Endothelial cell of umbilical vein (primary cell): ENCODE data around the gene CCM2. TPM values are rescaled to one million over a fixed set of nuclear protein-coding genes. Genes with fewer than 3 reads are reported as not detected.

ENCODE experiments used
- BruUV-seq: library from RNA; stranded (reverse); fragments of 400-500 nt; replicated peaks from 2 replicates; lab custom pipeline; 2021; lab: Mats Ljungman, UMichigan
- CTCF ChIA-PET: fragments of 300-600, 350-600 bp; sonication (Branson Sonifier 250); formaldehyde crosslinking; loops from one replicate; lab custom pipeline; 2021; ENCODE audit warnings: antibody characterized with exemption, inconsistent platforms; lab: Charles Lee
- POLR2A ChIA-PET: fragments of 300-600, 350-600 bp; sonication (Branson Sonifier 250); formaldehyde crosslinking; loops from one replicate; lab custom pipeline; 2021; ENCODE audit warnings: antibody characterized with exemption, inconsistent platforms; lab: Charles Lee
- DNase-seq: peaks from one replicate; pipeline ENCODE4 v3.0.0-alpha.2; 2011; ENCODE audit warnings: low read depth, low spot score
- FAIRE-seq: peaks from 2 replicates; lab custom pipeline; 2011; peaks lifted over from hg19 to GRCh38; lab: Jason Lieb, UNC
- H2AFZ ChIP-seq: 2 replicates; pipeline ENCODE4 v1.6.0; 2012; ENCODE audit warnings: low read depth, low read length, control low read depth, inconsistent platforms
- H3K27ac ChIP-seq: 2 replicates; pipeline ENCODE4 v1.5.1; 2011; ENCODE audit warnings: low read depth, mild to moderate bottlenecking, control low read depth, low read length, moderate library complexity; ENCODE audit not compliant: insufficient read depth
- H3K27me3 ChIP-seq, 2 experiments: 2 replicates each; pipeline versions ENCODE4 v1.6.0 to v1.6.1; 2011; ENCODE audit warnings: low read length in 2 of 2, mixed read lengths in 1 of 2; ENCODE audit not compliant: control insufficient read depth in 2 of 2, insufficient read depth in 2 of 2
- H3K36me3 ChIP-seq, 2 experiments: 2 replicates in 1 of 2; 3 replicates in 1 of 2; pipeline ENCODE4 v1.5.1; 2011; ENCODE audit warnings: low read length in 2 of 2, mild to moderate bottlenecking in 1 of 2, moderate library complexity in 1 of 2; ENCODE audit not compliant: control insufficient read depth in 2 of 2, insufficient read depth in 2 of 2; ENCODE audit errors: extremely low read depth in 1 of 2
- H3K4me1 ChIP-seq: 3 replicates; pipeline ENCODE4 v1.5.1; 2011; ENCODE audit warnings: mild to moderate bottlenecking, low read length; ENCODE audit not compliant: control insufficient read depth, insufficient read depth; ENCODE audit errors: extremely low read depth
- H3K4me2 ChIP-seq: 2 replicates; pipeline ENCODE4 v1.6.1; 2011; ENCODE audit warnings: low read length, control low read depth, mixed read lengths; ENCODE audit not compliant: insufficient read depth
- H3K4me3 ChIP-seq, 3 experiments: fragments of 200-600 bp in 1 of 3; sonication (generic), shearing (Covaris generic) in 1 of 3; replicated peaks in 1 of 3; 2 replicates each; pipeline ENCODE4 v1.5.1; 2011 to 2016; ENCODE audit warnings: control low read depth in 3 of 3, low read length in 3 of 3, mild to moderate bottlenecking in 2 of 3, inconsistent platforms in 1 of 3, low read depth in 1 of 3, moderate library complexity in 1 of 3; ENCODE audit not compliant: insufficient read depth in 1 of 3
- H3K79me2 ChIP-seq: 2 replicates; pipeline ENCODE4 v1.6.0; 2012; ENCODE audit warnings: low read length, inconsistent platforms; ENCODE audit not compliant: control insufficient read depth, insufficient read depth
- H3K9ac ChIP-seq: replicated peaks from 2 replicates; pipeline ENCODE3; 2011; ENCODE audit warnings: low read length, control low read depth; ENCODE audit not compliant: insufficient read depth; ENCODE audit errors: extremely low read depth
- H3K9me1 ChIP-seq: replicated peaks from 3 replicates; pipeline ENCODE4 v1.6.0; 2011; ENCODE audit warnings: mild to moderate bottlenecking, low read length; ENCODE audit not compliant: control insufficient read depth, insufficient read depth; ENCODE audit errors: extremely low read depth
- H3K9me3 ChIP-seq: replicated peaks from 2 replicates; pipeline ENCODE4 v1.5.1; 2012; ENCODE audit warnings: low read length, inconsistent platforms; ENCODE audit not compliant: control insufficient read depth, insufficient read depth
- H4K20me1 ChIP-seq: replicated peaks from 2 replicates; pipeline ENCODE3; 2011; ENCODE audit warnings: mild to moderate bottlenecking, low read length; ENCODE audit not compliant: control insufficient read depth, insufficient read depth; ENCODE audit errors: extremely low read depth
- EZH2 ChIP-seq: IDR thresholded peaks from 2 replicates; pipeline ENCODE4 v1.6.1; 2012; ENCODE audit warnings: borderline replicate concordance, low read depth, mild to moderate bottlenecking, moderate library complexity, low read length, inconsistent platforms; ENCODE audit not compliant: severe bottlenecking
- FOS ChIP-seq: IDR thresholded peaks from 2 replicates; pipeline ENCODE4 v1.6.1; 2011; ENCODE audit warnings: mild to moderate bottlenecking, low read length, moderate library complexity, borderline replicate concordance; ENCODE audit not compliant: insufficient read depth
- GATA2 ChIP-seq: IDR thresholded peaks from 2 replicates; pipeline ENCODE4 v1.7.0; 2011; ENCODE audit warnings: low read depth, mild to moderate bottlenecking, moderate library complexity, mixed read lengths, low read length; ENCODE audit not compliant: insufficient read length, insufficient read depth
- JUN ChIP-seq: IDR thresholded peaks from 2 replicates; pipeline ENCODE4 v1.6.1; 2011; ENCODE audit warnings: borderline replicate concordance, low read depth; ENCODE audit not compliant: insufficient read length, insufficient read depth
- MYC ChIP-seq: IDR thresholded peaks from one replicate; pipeline ENCODE4 v1.6.1; 2011; ENCODE audit warnings: mild to moderate bottlenecking, low read depth, low read length
- POLR2A ChIP-seq: IDR thresholded peaks from 2 replicates; pipeline ENCODE4 v1.6.1; 2012; ENCODE audit warnings: low read depth, mild to moderate bottlenecking, control low read depth, low read length
- POLR2AphosphoS5 ChIP-seq: IDR thresholded peaks from 2 replicates; pipeline ENCODE4 v1.6.1; 2012; ENCODE audit warnings: low read depth, mild to moderate bottlenecking, control low read depth, low read length, moderate library complexity; ENCODE audit not compliant: insufficient read depth
- dilution Hi-C: fragments of 300-500 bp; cut with MboI; formaldehyde crosslinking; loops from one replicate; pipeline ENCODE4 v1.15.0; 2019; ENCODE audit warnings: low sequenced_read_pairs; ENCODE audit not compliant: extremely low pct_ligation_motif_present
- intact Hi-C: fragments of 100-400 bp; cut with micrococcal nuclease; formaldehyde crosslinking; loops from one replicate; pipeline ENCODE4 v1.10.0; 2022
- polyA plus RNA-seq, 4 experiments: library from polyadenylated mRNA; depleted of rRNA in 3 of 4; stranded (reverse) in 3 of 4; unstranded in 1 of 4; fragments of >200 nt; gene quantifications; 2 replicates each; pipeline versions ENCODE4 v1.2.1 to v1.2.3, GENCODE V29; 2011 to 2012; ENCODE audit warnings: missing spikeins in 1 of 4
- total RNA-seq: library from RNA; stranded (reverse); gene quantifications from 2 replicates; pipeline ENCODE4 v1.2.3, GENCODE V29; 2021
- TF ChIP-seq, protein P1 (sequence below): IDR thresholded peaks from 2 replicates; pipeline ENCODE4 v1.6.1; 2011; ENCODE audit not compliant: insufficient read depth, insufficient read length
- TF ChIP-seq, protein P2 (sequence below), 2 donors: IDR thresholded peaks; 1 replicate in 1 of 2; 2 replicates in 1 of 2; pipeline ENCODE4 v1.5.1; 2011; ENCODE audit warnings: low read length in 2 of 2, mild to moderate bottlenecking in 2 of 2, moderate library complexity in 2 of 2, control low read depth in 1 of 2, inconsistent platforms in 1 of 2, low read depth in 1 of 2; ENCODE audit not compliant: insufficient read depth in 1 of 2; ENCODE audit errors: extremely low read depth in 1 of 2

The CCM2 gene
- total and polyA plus RNA-seq, 2 donors (not counting 3 experiments of a cell fraction or from before 2014, with no cell fraction given), result 66.1 to 70.4 TPM

- H3K79me2 ChIP-seq, result peaks cover 30% of the 10 kb centered on the region
- peak overlapping the region; percentile 77 for H3K4me2 ChIP-seq
- peak overlapping the region; percentile 8 for H3K9ac ChIP-seq
- no peaks in the 10 kb centered on the region for H3K9me3 ChIP-seq
- CTCF ChIA-PET, result interaction anchor here (1.1 kb wide), 1 partner anchor 11 kb away, joined by 7 read pairs; no protein-coding TSS in a partner anchor
- BruUV-seq, result no TSS peak
- H3K4me3 ChIP-seq, result peak overlapping the region in 1 of 3 experiments; percentile 81
- intact Hi-C loops (no loop called here), dilution Hi-C loops (no loop called here)
- DNase-seq, result no peak
- peak; percentile 16 for TF ChIP-seq POLR2AphosphoS5
- peak; percentile 12 for TF ChIP-seq POLR2A
- TF ChIP-seq GATA2, result no peak
- no peak for FAIRE-seq
- H3K9me1 ChIP-seq, result no peaks in the 10 kb centered on the region
- H2AFZ ChIP-seq, result no peak overlapping the region
- POLR2A ChIA-PET, result interaction anchor here (1.6 kb wide), 1 partner anchor 13 kb away, joined by 7 read pairs; no protein-coding TSS in a partner anchor
- peaks cover 14 to 21% of the 10 kb centered on the region in 2 experiments for H3K36me3 ChIP-seq
- no peaks in the 10 kb centered on the region for H3K27me3 ChIP-seq
- H4K20me1 ChIP-seq, result no peaks in the 10 kb centered on the region
- peaks cover 16% of the 10 kb centered on the region for H3K4me1 ChIP-seq
- no peak overlapping the region for H3K27ac ChIP-seq
Measured at GRCh38 chr7:44984478-44984758, 15.6 kb upstream of the CCM2 start.

DNA sequence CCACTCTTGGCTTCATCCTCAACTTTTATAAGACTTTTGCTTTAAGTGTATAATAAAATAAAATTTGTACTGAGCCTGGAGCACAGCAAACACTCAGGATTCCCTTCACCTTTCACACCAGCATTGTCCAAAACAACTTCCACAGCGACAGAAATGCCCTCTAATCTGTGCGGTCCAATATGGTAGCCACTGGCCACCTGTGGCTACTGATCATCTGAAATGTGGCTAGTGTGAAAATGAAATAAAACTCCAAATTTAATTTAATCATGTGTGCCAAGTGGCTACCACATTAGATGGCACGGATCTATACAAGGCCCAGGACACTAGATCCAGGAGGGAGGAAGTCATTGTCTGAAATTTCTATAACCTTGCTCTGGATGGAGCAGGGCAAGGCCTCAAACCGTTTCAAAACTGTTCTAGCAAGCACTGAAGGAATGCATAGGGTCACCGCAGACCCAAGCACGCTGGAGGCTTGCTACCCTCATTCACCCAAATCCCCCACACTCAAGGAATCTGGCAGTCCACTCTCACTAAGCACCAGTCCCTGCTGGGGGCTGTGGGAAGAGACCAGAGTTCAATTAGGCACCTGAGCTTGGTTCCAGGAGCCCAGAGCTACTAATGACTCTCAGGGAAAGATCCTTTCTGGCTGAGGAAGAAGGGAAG lies 14.8 kb upstream of the CCM2 start:
- no peaks in the 10 kb centered on the region for H3K27me3 ChIP-seq
- H3K9ac ChIP-seq, result peak overlapping the region; percentile 95
- ChIA-PET CTCF (interaction anchor here (1.0 to 1.4 kb wide), 5 partner anchors 11 to 151 kb away, joined by 4 to 15 read pairs (median 7); partner anchors contain the start of gene CCM2), POLR2A (interaction anchor here (0.5 to 2.2 kb wide), 6 partner anchors 12 to 865 kb away, joined by 3 to 14 read pairs (median 6); partner anchors contain the start of gene CCM2)
- no peaks in the 10 kb centered on the region for H4K20me1 ChIP-seq
- no peak overlapping the region for H2AFZ ChIP-seq
- peaks cover 14 to 21% of the 10 kb centered on the region in 2 experiments for H3K36me3 ChIP-seq
- no peaks in the 10 kb centered on the region for H3K9me3 ChIP-seq
- peaks cover 21% of the 10 kb centered on the region for H3K4me1 ChIP-seq
- TSS peak; percentile 59 for BruUV-seq
- no peak for DNase-seq
- peak overlapping the region; percentile 88 for H3K27ac ChIP-seq
- peak overlapping the region; percentile 77 for H3K4me2 ChIP-seq
- H3K4me3 ChIP-seq, result peak overlapping the region; percentile 42 to 81 (median 70)
- intact Hi-C loops, result no loop called here
- dilution Hi-C loops, result no loop called here
- H3K9me1 ChIP-seq, result no peaks in the 10 kb centered on the region
- FAIRE-seq, result no peak
- peaks cover 30% of the 10 kb centered on the region for H3K79me2 ChIP-seq
- TF ChIP-seq GATA2 (no peak), FOS (no peak), MYC (no peak), EZH2 (no peak), JUN (no peak), POLR2A (no peak), POLR2AphosphoS5 (no peak)
- TF ChIP-seq, protein P1, sequence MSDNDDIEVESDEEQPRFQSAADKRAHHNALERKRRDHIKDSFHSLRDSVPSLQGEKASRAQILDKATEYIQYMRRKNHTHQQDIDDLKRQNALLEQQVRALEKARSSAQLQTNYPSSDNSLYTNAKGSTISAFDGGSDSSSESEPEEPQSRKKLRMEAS, result no peak
- TF ChIP-seq, protein P2, sequence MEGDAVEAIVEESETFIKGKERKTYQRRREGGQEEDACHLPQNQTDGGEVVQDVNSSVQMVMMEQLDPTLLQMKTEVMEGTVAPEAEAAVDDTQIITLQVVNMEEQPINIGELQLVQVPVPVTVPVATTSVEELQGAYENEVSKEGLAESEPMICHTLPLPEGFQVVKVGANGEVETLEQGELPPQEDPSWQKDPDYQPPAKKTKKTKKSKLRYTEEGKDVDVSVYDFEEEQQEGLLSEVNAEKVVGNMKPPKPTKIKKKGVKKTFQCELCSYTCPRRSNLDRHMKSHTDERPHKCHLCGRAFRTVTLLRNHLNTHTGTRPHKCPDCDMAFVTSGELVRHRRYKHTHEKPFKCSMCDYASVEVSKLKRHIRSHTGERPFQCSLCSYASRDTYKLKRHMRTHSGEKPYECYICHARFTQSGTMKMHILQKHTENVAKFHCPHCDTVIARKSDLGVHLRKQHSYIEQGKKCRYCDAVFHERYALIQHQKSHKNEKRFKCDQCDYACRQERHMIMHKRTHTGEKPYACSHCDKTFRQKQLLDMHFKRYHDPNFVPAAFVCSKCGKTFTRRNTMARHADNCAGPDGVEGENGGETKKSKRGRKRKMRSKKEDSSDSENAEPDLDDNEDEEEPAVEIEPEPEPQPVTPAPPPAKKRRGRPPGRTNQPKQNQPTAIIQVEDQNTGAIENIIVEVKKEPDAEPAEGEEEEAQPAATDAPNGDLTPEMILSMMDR (IDR thresholded peaks at IDR 0.05; ENCODE audit: extremely low read depth in 1 of 2, insufficient read depth in 1 of 2, low read depth in 1 of 2, low read length in 2 of 2), result no peak
